Mesenchymal stem cell (in vitro differentiated cells and primary cell): ENCODE results near the gene SMS.
A peak's percentile ranks its signal among the peaks of the same experiment; 100 is the strongest.

Experiments
- DNase-seq: peaks from one replicate; pipeline ENCODE4 v3.0.0-alpha.2; 2013
- H2AFZ ChIP-seq: one replicate; pipeline ENCODE4 v1.6.1; 2013; ENCODE audit warnings: low read depth, mild to moderate bottlenecking, control low read depth, inconsistent platforms, low read length, moderate library complexity
- H2AK5ac ChIP-seq: 2 replicates; pipeline ENCODE4 v1.6.1; 2013; ENCODE audit warnings: low read length, moderate library complexity, mild to moderate bottlenecking, inconsistent platforms; ENCODE audit not compliant: severe bottlenecking
- H2BK120ac ChIP-seq: one replicate; pipeline ENCODE4 v1.6.1; 2013; ENCODE audit warnings: low read depth, mild to moderate bottlenecking, inconsistent platforms, low read length, moderate library complexity
- H2BK12ac ChIP-seq, 2 experiments: one replicate each; pipeline ENCODE4 v1.6.1; 2013; ENCODE audit warnings: inconsistent platforms in 2 of 2, low read length in 2 of 2, mild to moderate bottlenecking in 2 of 2, moderate library complexity in 2 of 2, control low read depth in 1 of 2
- H2BK15ac ChIP-seq: one replicate; pipeline ENCODE4 v1.6.1; 2013; ENCODE audit warnings: mild to moderate bottlenecking, low read depth, inconsistent platforms; ENCODE audit not compliant: poor library complexity, severe bottlenecking
- H2BK5ac ChIP-seq: 2 replicates; pipeline ENCODE4 v1.6.1; 2013; ENCODE audit warnings: low read depth, mild to moderate bottlenecking, low read length, control low read depth, inconsistent platforms; ENCODE audit not compliant: poor library complexity, severe bottlenecking
- H3K14ac ChIP-seq, 2 experiments: one replicate each; pipeline ENCODE4 v1.6.1; 2013; ENCODE audit warnings: inconsistent platforms in 2 of 2, low read length in 2 of 2, control low read depth in 1 of 2, mild to moderate bottlenecking in 1 of 2, moderate library complexity in 1 of 2
- H3K18ac ChIP-seq, 2 experiments: one replicate each; pipeline ENCODE4 v1.6.1; 2013; ENCODE audit warnings: inconsistent platforms in 2 of 2, low read length in 2 of 2, control low read depth in 1 of 2, low read depth in 1 of 2, mild to moderate bottlenecking in 1 of 2
- H3K23ac ChIP-seq, 2 experiments: one replicate each; pipeline ENCODE4 v1.6.1; 2013; ENCODE audit warnings: inconsistent platforms in 2 of 2, low read length in 2 of 2, mild to moderate bottlenecking in 2 of 2, moderate library complexity in 2 of 2, control low read depth in 1 of 2
- H3K27ac ChIP-seq: 2 replicates; pipeline ENCODE4 v1.5.1; 2013; ENCODE audit warnings: mild to moderate bottlenecking, moderate library complexity, low read length, control low read depth, inconsistent platforms; ENCODE audit not compliant: poor library complexity, severe bottlenecking
- H3K27me3 ChIP-seq, 2 experiments: 2 replicates each; pipeline versions ENCODE4 v1.6.1 to v1.7.0; 2013; ENCODE audit warnings: low read length in 2 of 2, mild to moderate bottlenecking in 2 of 2, moderate library complexity in 2 of 2, control low read depth in 1 of 2, inconsistent platforms in 1 of 2; ENCODE audit not compliant: control insufficient read depth in 1 of 2, insufficient read depth in 1 of 2
- H3K36me3 ChIP-seq, 2 experiments: 2 replicates each; pipeline versions ENCODE4 v1.6.1 to v1.7.0; 2013; ENCODE audit warnings: low read length in 2 of 2, control low read depth in 1 of 2, inconsistent platforms in 1 of 2, low read depth in 1 of 2, mild to moderate bottlenecking in 1 of 2; ENCODE audit not compliant: insufficient read depth in 2 of 2, control insufficient read depth in 1 of 2
- H3K4ac ChIP-seq, 2 experiments: one replicate each; pipeline ENCODE4 v1.6.1; 2013; ENCODE audit warnings: inconsistent platforms in 2 of 2, low read length in 2 of 2, mild to moderate bottlenecking in 2 of 2, moderate library complexity in 2 of 2, control low read depth in 1 of 2, low read depth in 1 of 2
- H3K4me1 ChIP-seq: 2 replicates; pipeline ENCODE4 v1.6.1; 2013; ENCODE audit warnings: low read depth, low read length, control low read depth; ENCODE audit not compliant: control insufficient read depth, insufficient read depth
- H3K4me2 ChIP-seq: 2 replicates; pipeline ENCODE4 v1.6.1; 2013; ENCODE audit warnings: low read length, mild to moderate bottlenecking, inconsistent platforms; ENCODE audit not compliant: poor library complexity, severe bottlenecking
- H3K4me3 ChIP-seq, 2 experiments: 2 replicates each; pipeline versions ENCODE4 v1.5.1 to v1.7.0; 2013; ENCODE audit warnings: low read length in 2 of 2, mild to moderate bottlenecking in 2 of 2, control low read depth in 1 of 2, low read depth in 1 of 2; ENCODE audit not compliant: insufficient read depth in 1 of 2
- H3K79me1 ChIP-seq: replicated peaks from 2 replicates; pipeline ENCODE4 v1.6.1; 2013; ENCODE audit warnings: mild to moderate bottlenecking, control low read depth, low read length, inconsistent platforms; ENCODE audit not compliant: poor library complexity, severe bottlenecking
- H3K9ac ChIP-seq: 2 replicates; pipeline ENCODE4 v1.7.0; 2013; ENCODE audit warnings: mild to moderate bottlenecking, low read length, moderate library complexity
- H3K9me3 ChIP-seq: 2 replicates; pipeline ENCODE4 v1.7.0; 2013; ENCODE audit warnings: mild to moderate bottlenecking, low read length; ENCODE audit not compliant: control insufficient read depth
- H4K8ac ChIP-seq: one replicate; pipeline ENCODE4 v1.6.1; 2013; ENCODE audit warnings: inconsistent platforms, mild to moderate bottlenecking, low read length, moderate library complexity
- H4K91ac ChIP-seq: one replicate; pipeline ENCODE4 v1.6.1; 2013; ENCODE audit warnings: mild to moderate bottlenecking, low read length, inconsistent platforms
- WGBS: methylation state at CpG from one replicate; pipeline ENCODE4 v1.1.7; 2013; ENCODE audit warnings: mixed read lengths; 5-methylcytosine and 5-hydroxymethylcytosine counted together

SMS gene

DNA sequence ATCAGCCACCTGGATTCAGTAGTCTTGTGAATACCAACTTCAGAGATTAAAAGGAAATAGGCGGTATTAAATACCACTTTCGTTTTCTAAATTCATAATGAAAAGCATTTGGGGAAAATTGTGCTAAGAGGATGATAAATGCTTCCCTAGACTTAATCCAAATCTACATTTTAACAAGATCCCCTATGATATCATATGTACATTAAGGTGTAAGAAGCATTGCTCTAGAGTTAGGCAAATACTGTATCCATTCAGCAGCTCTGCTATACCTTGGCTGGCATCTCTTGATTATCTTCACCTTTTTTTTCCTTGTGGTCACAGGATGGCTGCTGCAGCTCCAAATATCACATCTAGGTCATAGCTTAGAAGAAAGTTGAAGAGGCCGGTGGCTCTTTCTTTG is 51.0 kb downstream of the SMS start:
- no peak overlapping the region for H2BK5ac ChIP-seq
- no peak overlapping the region for H2AFZ ChIP-seq
- H3K4me3 ChIP-seq = no peak overlapping the region
- H3K9me3 ChIP-seq = no peaks in the 10 kb centered on the region
- H3K4me1 ChIP-seq = no peaks in the 10 kb centered on the region
- no CpG with 5 or more reads among the region's 3 CpGs for WGBS
- no peak overlapping the region for H3K4me2 ChIP-seq
- H3K36me3 ChIP-seq = peaks cover 24 to 48% of the 10 kb centered on the region in 2 experiments
- no peak overlapping the region for H4K91ac ChIP-seq
- peaks cover 0 to 4% of the 10 kb centered on the region in 2 experiments for H3K27me3 ChIP-seq
- no peak overlapping the region for H3K18ac ChIP-seq
- H2BK12ac ChIP-seq = no peak overlapping the region
- no peak overlapping the region for H3K23ac ChIP-seq
- H3K14ac ChIP-seq = no peak overlapping the region
- no peak overlapping the region for H3K9ac ChIP-seq
- H4K8ac ChIP-seq = no peak overlapping the region
- peaks cover 10% of the 10 kb centered on the region for H3K79me1 ChIP-seq
- H3K27ac ChIP-seq = no peak overlapping the region
- no peak for DNase-seq
- no peak overlapping the region for H3K4ac ChIP-seq
- no peak overlapping the region for H2BK120ac ChIP-seq
- H2AK5ac ChIP-seq = no peak overlapping the region
- H2BK15ac ChIP-seq = no peak overlapping the region

DNA sequence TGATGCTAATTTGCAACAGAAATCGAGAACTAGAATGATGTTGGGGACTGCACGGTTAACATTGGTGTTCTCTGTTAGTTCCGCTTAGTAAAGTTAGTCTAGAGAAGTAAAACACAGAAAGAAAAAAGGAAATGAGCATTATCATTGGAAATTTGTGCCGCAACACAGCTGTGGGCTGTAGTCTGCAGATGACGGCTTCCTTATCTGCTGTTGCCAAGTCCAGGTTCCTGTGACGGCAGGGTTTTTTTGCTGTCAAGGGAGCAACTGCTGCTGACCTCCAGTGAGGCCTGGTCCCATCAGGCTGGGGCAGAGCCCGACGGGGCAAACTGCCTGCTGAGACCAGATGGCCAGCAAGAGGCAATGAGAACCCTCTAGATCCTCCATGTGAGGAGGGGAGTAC is 52.8 kb downstream of the SMS start:
- Histone ChIP-seq H4K8ac (no peak overlapping the region), H3K9me3 (no peaks in the 10 kb centered on the region), H2BK5ac (no peak overlapping the region), H2AK5ac (no peak overlapping the region), H3K4me3 (no peak overlapping the region), H4K91ac (no peak overlapping the region), H3K4me1 (no peaks in the 10 kb centered on the region), H3K36me3 (peaks cover 20 to 45% of the 10 kb centered on the region in 2 experiments), H2BK120ac (no peak overlapping the region), H2BK12ac (no peak overlapping the region), H2BK15ac (no peak overlapping the region), H3K4ac (no peak overlapping the region), H2AFZ (no peak overlapping the region), H3K4me2 (no peak overlapping the region), H3K14ac (no peak overlapping the region), H3K27ac (no peak overlapping the region), H3K79me1 (peaks cover 10% of the 10 kb centered on the region), H3K27me3 (peaks cover 0 to 4% of the 10 kb centered on the region in 2 experiments), H3K9ac (no peak overlapping the region), H3K23ac (no peak overlapping the region), H3K18ac (no peak overlapping the region)
- 97% methylated on average over 6 of the region's 8 CpGs for whole genome bisulfite sequencing
- no peak for DNase-seq

DNA sequence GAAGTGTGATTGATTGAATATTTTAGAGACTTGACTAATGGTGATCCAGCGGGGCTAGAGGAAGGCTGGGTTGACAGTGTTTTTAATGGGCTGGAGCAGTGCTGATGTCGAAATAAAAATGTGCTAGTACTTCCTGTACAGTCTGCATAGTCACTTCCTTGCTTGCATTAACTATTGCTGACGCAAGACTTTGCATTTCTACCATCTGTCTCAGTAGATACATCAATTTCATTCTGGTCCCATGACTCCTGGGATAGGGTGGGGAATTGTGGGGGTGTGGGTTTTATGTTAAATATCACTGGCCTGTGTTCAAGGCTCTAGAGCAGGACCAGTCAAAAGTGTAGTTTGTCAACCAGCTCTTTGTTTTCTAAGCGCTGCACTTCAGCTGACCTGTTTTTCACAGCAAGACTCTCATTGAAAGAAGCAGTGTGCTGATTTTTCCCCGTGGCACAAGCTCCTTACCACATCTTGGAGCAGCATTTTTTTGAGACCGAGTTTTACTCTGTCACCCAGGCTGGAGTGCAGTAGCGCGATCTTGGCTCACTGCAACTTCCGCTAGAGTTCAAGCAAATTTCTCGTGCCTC is 56.5 kb downstream of the SMS start:
- Histone ChIP-seq H3K27ac (no peak overlapping the region), H3K18ac (peak overlapping the region in 1 of 2 experiments; percentile 21), H2BK5ac (no peak overlapping the region), H2BK12ac (no peak overlapping the region), H4K8ac (no peak overlapping the region), H3K4me3 (no peak overlapping the region), H3K14ac (no peak overlapping the region), H3K27me3 (peaks cover 0 to 4% of the 10 kb centered on the region in 2 experiments), H2AFZ (no peak overlapping the region), H3K23ac (no peak overlapping the region), H3K36me3 (peaks cover 7 to 27% of the 10 kb centered on the region in 2 experiments), H4K91ac (no peak overlapping the region), H3K4me1 (no peaks in the 10 kb centered on the region), H3K9ac (no peak overlapping the region), H3K4me2 (no peak overlapping the region), H3K9me3 (no peaks in the 10 kb centered on the region), H2AK5ac (no peak overlapping the region), H3K79me1 (peaks cover 6% of the 10 kb centered on the region), H2BK120ac (no peak overlapping the region), H3K4ac (no peak overlapping the region), H2BK15ac (no peak overlapping the region)
- DNase-seq = peak; percentile 70
- 94% methylated on average over 8 of the region's 10 CpGs for WGBS

DNA sequence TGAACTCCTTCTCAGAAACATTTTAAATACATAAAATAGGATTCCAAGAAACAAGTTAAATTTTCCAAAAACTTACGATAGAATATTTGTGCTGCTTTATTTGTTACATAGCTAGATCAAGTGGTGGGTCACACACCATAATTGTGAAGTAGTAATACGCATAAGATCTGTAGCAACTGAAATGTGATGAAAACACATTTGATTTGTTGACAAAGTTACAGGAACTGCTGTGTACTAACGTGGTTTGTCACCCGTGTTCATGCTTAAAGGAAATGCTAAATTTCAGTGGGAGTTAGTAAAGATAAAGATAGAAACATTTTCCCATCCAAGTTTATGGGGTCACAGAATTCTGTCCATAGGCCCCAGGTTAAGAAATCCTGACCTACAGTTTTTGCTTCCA is 57.5 kb downstream of the SMS start:
- Histone ChIP-seq H2BK15ac (no peak overlapping the region), H2BK12ac (no peak overlapping the region), H4K8ac (no peak overlapping the region), H2BK5ac (no peak overlapping the region), H3K14ac (no peak overlapping the region), H2AK5ac (no peak overlapping the region), H3K4me2 (no peak overlapping the region), H2AFZ (no peak overlapping the region), H3K27ac (no peak overlapping the region), H3K23ac (no peak overlapping the region), H3K79me1 (peaks cover 3% of the 10 kb centered on the region), H3K4me3 (no peak overlapping the region), H3K9ac (no peak overlapping the region), H2BK120ac (no peak overlapping the region), H3K4me1 (no peaks in the 10 kb centered on the region), H3K18ac (no peak overlapping the region), H3K36me3 (peaks cover 7 to 16% of the 10 kb centered on the region in 2 experiments), H3K9me3 (no peaks in the 10 kb centered on the region), H4K91ac (no peak overlapping the region), H3K4ac (no peak overlapping the region), H3K27me3 (peaks cover 0 to 4% of the 10 kb centered on the region in 2 experiments)
- WGBS = 100% methylated on average over 4 of the region's 4 CpGs
- DNase-seq = no peak
